Measurements from ENCODE around the gene ITPR3.

GRCh38 chr6:33670971-33671743 is 50.0 kb downstream of the ITPR3 start:
- TF ChIP-seq SUZ12 (IDR thresholded peaks at IDR 0.05; ENCODE audit: extremely low read depth, insufficient read depth, insufficient read length) (no peak), YY1 (IDR thresholded peaks at IDR 0.05; ENCODE audit: insufficient read depth, insufficient read length) (no peak), ZNF274 (IDR thresholded peaks at IDR 0.05; ENCODE audit: low read depth, low read length) (no peak)

All from NT2/D1 (cell line).